Left lung (tissue), 10 donors: Measurements from ENCODE around the gene RAB33A. TPM values are rescaled to one million over a fixed set of nuclear protein-coding genes. Genes with fewer than 3 reads are reported as not detected.

ENCODE experiments used
- ATAC-seq: fragments of 200-7000 bp; cut with Tn5 transposase; one replicate; pipeline ENCODE4 v1.9.1; 2020; ENCODE audit warnings: moderate library complexity
- DNase-seq, 4 donors: peaks; one replicate each; pipeline ENCODE4 v3.0.0-alpha.2; 2013 to 2020
- H3K27ac ChIP-seq, 2 donors: fragments of 200-600 bp; sonication (generic) in 1 of 2; one replicate each; pipeline versions ENCODE4 v1.5.0 to v1.8.0; 2020 to 2021
- H3K27me3 ChIP-seq, 2 donors: fragments of 200-600 bp; sonication (generic) in 1 of 2; one replicate each; pipeline versions ENCODE4 v1.5.0 to v1.8.0; 2020 to 2021
- H3K36me3 ChIP-seq, 2 donors: fragments of 200-600 bp; sonication (generic) in 1 of 2; one replicate each; pipeline versions ENCODE4 v1.5.0 to v1.8.0; 2020 to 2021
- H3K4me1 ChIP-seq, 2 donors: fragments of 200-600 bp; one replicate each; pipeline ENCODE4 v1.8.0; 2021
- H3K4me3 ChIP-seq, 2 donors: fragments of 200-600 bp; sonication (generic) in 1 of 2; one replicate each; pipeline versions ENCODE4 v1.5.0 to v1.8.0; 2020 to 2021; ENCODE audit warnings: mild to moderate bottlenecking in 1 of 2
- H3K9me3 ChIP-seq, 2 donors: fragments of 200-600 bp; sonication (generic) in 1 of 2; one replicate each; pipeline versions ENCODE4 v1.5.0 to v1.8.0; 2020 to 2021
- intact Hi-C, 2 donors: fragments of 100-400 bp; cut with DNase I; formaldehyde crosslinking; loops; one replicate each; pipeline versions ENCODE4 v1.11.2 to v1.14.2; 2022
- polyA plus RNA-seq, 6 donors: library from polyadenylated mRNA; unstranded; fragments of 120-200 nt; gene quantifications; one replicate each; pipeline ENCODE4 v1.2.1, GENCODE V29; 2013; ENCODE audit not compliant: insufficient read length in 6 of 6
- total RNA-seq, 2 donors: library from RNA; stranded (reverse); fragmentation: NEBNext Ultra II Directional; extraction: Animal tissue kit (Norgen Biotek cat#: 25700); gene quantifications; one replicate each; pipeline ENCODE4 v1.2.1, GENCODE V29; 2021
- TF ChIP-seq, protein P1 (sequence below), 2 donors: fragments of 200-600 bp; sonication (generic) in 1 of 2; IDR thresholded peaks; one replicate each; pipeline versions ENCODE4 v1.5.0 to v1.8.0; 2021; ENCODE audit warnings: antibody characterized with exemption in 2 of 2
- donor health status: DM: no; HTN: yes; CAD: no.
- donor health status: DM: no; HTN: no; CAD: no.

RAB33A gene
- total and polyA plus RNA-seq, 8 donors = 0.44 to 1.4 (median 0.73) TPM

DNA sequence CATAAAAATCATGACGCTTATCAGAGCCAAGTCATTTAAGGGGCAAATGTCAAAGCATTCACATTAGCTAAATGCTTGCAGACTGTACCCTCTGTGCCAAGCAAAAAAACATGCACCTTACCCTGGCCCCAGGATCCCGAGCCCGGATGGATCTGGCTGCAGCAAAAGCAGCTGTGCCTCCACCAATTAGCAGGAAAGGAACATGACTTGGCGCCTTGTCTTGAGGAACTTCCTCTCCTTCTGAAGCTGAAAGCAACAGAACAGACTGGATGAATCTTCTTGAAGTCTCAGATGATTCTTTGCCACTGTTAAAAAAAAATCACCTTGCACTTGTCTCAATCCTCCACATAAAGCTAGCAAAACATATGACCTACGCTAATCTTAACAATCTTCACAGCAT lies 24.1 kb upstream of the RAB33A start:
- DNase-seq (no peak), ATAC-seq (no peak)
- TF ChIP-seq, protein P1, sequence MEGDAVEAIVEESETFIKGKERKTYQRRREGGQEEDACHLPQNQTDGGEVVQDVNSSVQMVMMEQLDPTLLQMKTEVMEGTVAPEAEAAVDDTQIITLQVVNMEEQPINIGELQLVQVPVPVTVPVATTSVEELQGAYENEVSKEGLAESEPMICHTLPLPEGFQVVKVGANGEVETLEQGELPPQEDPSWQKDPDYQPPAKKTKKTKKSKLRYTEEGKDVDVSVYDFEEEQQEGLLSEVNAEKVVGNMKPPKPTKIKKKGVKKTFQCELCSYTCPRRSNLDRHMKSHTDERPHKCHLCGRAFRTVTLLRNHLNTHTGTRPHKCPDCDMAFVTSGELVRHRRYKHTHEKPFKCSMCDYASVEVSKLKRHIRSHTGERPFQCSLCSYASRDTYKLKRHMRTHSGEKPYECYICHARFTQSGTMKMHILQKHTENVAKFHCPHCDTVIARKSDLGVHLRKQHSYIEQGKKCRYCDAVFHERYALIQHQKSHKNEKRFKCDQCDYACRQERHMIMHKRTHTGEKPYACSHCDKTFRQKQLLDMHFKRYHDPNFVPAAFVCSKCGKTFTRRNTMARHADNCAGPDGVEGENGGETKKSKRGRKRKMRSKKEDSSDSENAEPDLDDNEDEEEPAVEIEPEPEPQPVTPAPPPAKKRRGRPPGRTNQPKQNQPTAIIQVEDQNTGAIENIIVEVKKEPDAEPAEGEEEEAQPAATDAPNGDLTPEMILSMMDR (IDR thresholded peaks at IDR 0.05) = no peak
- H3K4me1 ChIP-seq = no peaks in the 10 kb centered on the region
- no peak overlapping the region for H3K4me3 ChIP-seq
- intact Hi-C loops = no loop called here
- H3K9me3 ChIP-seq = no peaks in the 10 kb centered on the region
- H3K36me3 ChIP-seq = peaks cover 0 to 38% of the 10 kb centered on the region in 2 donors
- H3K27me3 ChIP-seq = no peaks in the 10 kb centered on the region
- no peak overlapping the region for H3K27ac ChIP-seq

DNA sequence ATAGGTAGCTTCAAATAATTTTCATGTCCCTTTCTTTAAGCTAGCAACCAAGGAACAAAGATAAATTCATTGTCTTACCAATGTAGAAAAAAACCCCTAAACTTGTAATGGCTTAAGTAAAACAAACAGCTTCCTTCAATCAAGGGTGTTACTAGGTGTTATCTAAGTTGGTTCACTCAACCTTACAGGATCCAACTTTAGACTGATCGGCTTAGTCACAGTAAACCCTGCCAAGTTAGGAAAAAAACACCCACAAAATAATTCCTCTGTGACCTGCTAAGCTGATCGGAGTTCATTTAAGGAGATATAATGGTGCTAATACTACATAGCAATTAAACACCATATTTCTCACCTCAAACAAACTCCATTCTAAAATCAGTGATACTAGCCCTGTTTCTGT lies 16.2 kb upstream of the RAB33A start:
- no peak overlapping the region for H3K4me3 ChIP-seq

DNA sequence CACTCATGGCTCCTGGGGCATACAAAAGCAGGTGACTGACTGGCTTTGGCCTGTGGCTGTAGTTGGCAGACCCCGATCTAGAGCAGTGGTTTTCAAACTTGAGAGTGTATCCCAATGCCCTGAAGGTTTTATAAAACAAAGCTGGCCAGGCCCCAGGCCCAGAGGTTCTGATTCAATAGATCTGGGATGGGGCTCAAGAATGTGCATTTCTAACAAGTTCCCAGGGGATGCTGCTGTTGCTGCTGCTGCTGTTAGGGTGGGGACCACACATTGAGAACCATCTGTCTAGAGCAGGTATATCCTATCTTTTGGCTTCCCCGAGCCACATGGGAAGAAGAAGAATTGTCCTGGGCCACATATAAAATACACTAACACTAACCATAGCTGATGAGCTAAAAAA lies 13.5 kb upstream of the RAB33A start:
- no peak overlapping the region for H3K27ac ChIP-seq
- H3K9me3 ChIP-seq = no peaks in the 10 kb centered on the region
- TF ChIP-seq, protein P1 (IDR thresholded peaks at IDR 0.05) = no peak
- no peak overlapping the region for H3K4me3 ChIP-seq
- H3K27me3 ChIP-seq = no peaks in the 10 kb centered on the region
- intact Hi-C loops = no loop called here
- H3K36me3 ChIP-seq = no peaks in the 10 kb centered on the region
- no peaks in the 10 kb centered on the region for H3K4me1 ChIP-seq
- ATAC-seq (no peak), DNase-seq (no peak)

More for the DNA sequence above, 16.2 kb upstream of the RAB33A start:
- Histone ChIP-seq H3K27ac (no peak overlapping the region), H3K9me3 (no peaks in the 10 kb centered on the region), H3K4me1 (no peaks in the 10 kb centered on the region), H3K27me3 (no peaks in the 10 kb centered on the region), H3K36me3 (no peaks in the 10 kb centered on the region)
- DNase-seq (no peak), ATAC-seq (no peak)
- intact Hi-C loops = no loop called here
- TF ChIP-seq, protein P1 (IDR thresholded peaks at IDR 0.05) = no peak

DNA sequence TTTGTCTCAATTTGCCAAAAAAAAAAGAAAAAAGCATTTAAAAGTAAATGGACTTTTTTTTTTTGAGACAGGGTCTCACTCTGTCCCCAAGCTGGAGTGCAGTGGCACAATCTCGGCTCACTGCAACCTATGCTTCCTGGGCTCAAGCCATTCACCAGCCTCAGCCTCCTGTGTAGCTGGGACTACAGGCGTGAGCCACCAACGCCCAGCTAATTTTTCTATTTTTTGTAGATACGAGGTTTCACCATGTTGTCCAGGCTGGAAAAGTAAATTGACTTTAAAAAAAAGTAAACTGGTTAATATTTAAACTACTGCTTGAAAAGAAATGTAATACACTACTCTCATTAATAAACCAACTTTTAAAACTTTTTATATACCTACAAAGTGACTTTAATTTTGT lies 12.0 kb upstream of the RAB33A start:
- H3K27ac ChIP-seq = no peak overlapping the region
- intact Hi-C loops = no loop called here
- no peaks in the 10 kb centered on the region for H3K27me3 ChIP-seq
- H3K4me1 ChIP-seq = peaks cover 0 to 7% of the 10 kb centered on the region in 2 donors
- no peaks in the 10 kb centered on the region for H3K36me3 ChIP-seq
- H3K9me3 ChIP-seq = no peaks in the 10 kb centered on the region
- TF ChIP-seq, protein P1 (IDR thresholded peaks at IDR 0.05) = no peak
- no peak for DNase-seq
- no peak for ATAC-seq
- H3K4me3 ChIP-seq = no peak overlapping the region

DNA sequence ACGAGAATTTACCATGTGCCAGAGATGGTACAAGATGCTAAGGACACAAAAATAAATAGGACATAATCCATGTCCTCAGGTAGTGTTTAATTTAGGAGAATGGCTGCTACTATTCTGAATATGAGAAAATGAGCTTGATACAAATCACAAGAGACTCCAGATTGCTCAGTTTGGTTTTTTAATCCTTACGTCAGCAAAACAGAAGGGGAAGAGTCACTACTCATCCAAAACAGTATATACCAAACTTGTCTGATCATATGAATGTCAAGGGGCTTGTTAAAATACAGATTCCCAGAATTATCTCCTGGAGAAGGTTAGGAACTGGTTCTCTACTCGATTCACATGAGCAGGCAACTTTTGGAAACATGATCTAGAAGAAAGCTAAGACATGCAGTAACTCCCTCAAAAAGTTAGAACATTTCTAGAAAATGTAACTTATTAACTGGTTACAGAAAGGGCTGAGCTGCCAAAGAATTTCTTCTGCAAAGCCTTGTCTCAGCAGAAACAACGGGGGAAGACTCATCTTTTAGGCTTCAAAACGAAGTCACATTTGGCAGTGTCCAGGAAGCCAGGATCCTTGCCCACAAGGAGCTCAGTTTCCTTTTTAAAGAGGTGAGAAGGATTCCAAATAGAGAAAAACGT lies 9.5 kb upstream of the RAB33A start:
- Histone ChIP-seq H3K4me3 (no peak overlapping the region), H3K27ac (no peak overlapping the region), H3K4me1 (peaks cover 0 to 8% of the 10 kb centered on the region in 2 donors), H3K27me3 (no peaks in the 10 kb centered on the region), H3K9me3 (no peaks in the 10 kb centered on the region), H3K36me3 (no peaks in the 10 kb centered on the region)
- DNase-seq (no peak), ATAC-seq (no peak)
- TF ChIP-seq, protein P1 (IDR thresholded peaks at IDR 0.05) = no peak
- intact Hi-C loops = no loop called here
